GM21529 (cell line): ENCODE data around the gene CORO2B.

Source experiments
- ATAC-seq: cut with Tn5 transposase; IDR thresholded peaks from one replicate; pipeline ENCODE4 v1.9.1; 2021; ENCODE audit not compliant: unreplicated experiment

Gene CORO2B

DNA sequence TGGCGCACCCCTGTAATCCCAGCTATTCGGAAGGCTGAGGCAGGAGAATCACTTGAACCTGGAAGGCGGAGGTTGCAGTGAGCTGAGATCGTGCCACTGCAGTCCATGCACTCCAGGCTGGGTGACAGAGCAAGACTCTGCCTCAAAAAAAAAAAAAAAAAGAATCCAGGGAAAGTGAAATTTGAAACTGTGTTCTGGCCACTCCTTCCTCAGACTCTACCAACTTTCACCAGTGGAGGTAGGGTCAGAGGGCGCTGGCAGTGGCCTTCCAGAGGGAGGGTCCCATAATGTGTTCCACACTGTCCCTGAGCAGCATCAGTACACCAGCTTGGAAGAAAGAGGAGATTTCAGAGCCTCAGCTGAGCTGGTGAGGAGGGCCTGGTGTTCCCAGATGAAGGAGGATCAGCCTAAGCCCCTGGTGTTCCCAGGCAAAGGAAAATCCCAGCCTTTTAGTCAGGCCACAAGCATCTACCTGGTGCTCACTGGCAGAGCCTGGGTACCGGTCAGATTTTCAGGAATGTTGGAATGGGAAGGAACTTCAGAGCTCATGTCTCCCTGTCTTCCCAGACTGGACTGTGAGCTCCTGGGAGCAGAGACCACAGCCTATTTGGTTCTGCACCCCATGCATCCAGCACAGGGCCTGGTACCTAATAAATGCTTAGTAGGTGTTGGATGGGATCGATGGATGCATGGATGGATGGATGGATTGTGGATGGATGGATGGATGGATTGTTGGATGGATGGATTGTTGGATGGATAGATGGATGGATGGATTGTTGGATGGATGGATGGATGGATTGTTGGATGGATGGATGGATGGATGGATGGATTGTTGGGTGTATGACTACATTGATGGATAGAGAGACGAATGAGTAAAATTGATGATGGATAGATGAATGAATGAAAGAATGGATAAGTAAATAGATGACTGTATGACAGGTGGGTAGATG is 117.9 kb downstream of the CORO2B start:
- ATAC-seq, result no peak

DNA sequence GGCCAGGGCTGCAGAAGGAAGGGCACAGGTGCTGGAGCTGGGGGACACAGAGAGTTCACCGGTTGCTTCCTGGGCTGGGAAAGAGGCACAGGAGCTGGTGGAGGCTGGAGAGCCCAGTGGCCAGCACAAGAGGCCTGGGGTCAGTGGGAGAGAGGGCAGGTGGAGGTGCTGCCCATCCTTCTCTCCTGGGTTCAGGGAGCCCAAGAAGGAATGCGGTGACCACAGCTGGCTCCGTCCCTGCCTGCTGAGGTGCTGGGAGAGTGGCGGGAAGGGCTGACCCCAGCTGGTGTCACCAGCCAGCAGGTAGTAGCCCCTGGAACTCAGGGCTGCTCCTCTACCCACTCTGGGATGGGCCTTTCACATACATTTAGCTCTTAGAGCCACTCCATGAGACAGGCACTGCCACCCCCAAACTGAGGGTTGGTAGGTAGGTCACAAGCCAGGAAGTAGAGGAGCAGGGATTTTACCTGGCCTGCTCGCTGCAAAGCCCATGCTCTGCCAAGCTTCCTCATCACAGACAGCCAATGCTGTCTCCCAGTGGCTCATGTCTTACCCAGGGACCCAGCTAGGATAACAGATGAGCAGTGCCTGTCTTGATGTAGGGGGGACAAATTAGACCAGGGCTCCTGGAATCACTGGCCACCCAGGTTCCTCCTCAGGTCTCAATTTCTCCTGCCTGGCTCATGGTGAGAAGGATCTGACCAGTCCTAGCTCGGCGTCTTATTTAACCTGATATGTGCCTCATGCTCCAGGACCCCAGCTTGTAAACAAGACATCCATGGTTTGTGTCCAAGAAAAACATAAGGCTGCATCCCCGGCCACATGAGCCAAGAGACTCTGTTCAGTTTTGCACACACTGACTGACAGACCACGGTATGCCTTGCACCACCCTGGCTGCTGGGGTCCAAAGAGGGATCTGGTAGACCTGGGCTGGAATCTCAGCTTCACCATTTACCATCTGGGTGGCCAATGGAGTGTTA is 119.2 kb downstream of the CORO2B start:
- ATAC-seq, result no peak

DNA sequence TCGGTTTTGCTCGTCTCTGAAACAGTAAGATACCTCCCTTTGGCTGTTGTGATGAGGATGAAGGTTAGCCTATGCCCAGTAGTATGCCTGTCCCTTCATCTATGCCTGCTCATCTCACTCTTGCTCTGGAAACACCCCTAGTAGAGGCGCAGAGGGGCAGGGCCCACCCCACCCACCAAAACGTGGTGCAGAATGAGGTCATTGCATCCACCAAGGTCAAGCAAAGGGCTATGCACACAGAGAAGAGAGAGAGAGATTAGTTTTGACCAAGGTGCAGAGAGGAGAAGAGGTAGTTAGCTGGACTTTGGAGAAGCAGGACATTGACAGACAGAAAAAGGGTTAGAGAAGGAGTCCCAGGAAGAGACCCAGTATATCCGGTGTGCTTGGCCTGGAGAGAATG is 119.9 kb downstream of the CORO2B start:
- no peak for ATAC-seq

DNA sequence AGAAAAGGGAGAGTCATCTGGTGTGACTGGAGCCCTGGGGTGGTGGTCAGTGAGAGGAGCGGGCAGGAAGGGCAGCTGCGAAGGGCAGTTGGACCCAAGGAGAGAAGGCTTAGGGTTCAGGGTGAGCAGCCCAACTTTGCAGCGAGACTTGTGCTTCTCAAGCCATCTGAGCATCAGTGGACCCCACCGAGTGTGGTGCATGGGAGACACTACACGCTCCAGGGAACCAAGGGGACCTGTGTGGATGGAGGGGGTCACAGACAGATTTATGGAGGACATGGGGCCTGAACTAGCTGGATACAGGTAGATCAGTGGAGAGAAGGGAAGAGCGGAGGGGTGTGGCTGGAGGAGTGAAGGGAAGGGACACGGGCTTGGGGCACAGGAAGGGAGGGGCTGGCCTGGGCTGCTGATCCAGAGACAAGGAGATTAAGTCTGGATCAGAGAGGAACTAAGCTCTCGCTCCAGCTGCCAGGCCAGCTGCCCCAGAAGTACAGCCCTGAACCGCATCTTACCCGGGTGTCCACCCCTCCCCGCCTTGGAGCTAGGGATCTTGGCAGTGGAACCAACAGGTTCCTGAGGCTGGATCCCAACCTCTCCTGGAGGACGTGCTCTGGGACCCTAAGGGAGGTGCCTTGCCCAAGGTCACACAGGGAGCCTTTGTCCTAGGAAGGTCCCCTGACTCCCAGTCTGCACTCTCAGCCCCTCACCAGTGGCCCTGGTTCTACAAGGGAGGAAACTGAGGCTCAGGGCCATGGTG is 120.5 kb downstream of the CORO2B start:
- no peak for ATAC-seq

DNA sequence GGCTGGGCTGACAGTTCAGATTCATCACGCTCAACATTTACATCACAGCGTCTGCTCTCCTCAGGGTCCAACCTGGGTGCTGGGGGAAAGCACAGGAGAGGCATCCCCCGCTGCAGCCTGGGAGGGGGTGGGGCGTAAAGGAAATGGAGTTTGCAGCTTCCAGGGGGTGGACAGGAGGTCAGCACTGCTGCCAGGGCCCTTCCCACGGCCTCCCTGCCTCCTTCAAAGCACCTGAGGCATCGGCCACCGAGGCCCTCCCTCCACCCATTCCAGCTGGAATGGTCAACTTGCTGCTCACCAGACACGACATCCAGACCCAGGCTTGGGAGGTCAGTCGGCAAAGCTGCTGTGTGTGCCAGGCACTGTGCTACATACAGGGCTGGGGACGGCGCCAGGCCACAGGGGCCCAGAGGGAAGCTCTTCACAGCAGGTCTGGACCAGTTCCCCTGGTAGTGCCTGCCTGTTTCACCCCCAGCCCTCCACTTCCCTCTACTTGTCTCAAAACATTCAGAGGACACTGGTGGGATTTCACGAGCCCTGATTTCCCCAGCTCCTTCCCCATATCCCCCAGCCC is 121.2 kb downstream of the CORO2B start:
- no peak for ATAC-seq

DNA sequence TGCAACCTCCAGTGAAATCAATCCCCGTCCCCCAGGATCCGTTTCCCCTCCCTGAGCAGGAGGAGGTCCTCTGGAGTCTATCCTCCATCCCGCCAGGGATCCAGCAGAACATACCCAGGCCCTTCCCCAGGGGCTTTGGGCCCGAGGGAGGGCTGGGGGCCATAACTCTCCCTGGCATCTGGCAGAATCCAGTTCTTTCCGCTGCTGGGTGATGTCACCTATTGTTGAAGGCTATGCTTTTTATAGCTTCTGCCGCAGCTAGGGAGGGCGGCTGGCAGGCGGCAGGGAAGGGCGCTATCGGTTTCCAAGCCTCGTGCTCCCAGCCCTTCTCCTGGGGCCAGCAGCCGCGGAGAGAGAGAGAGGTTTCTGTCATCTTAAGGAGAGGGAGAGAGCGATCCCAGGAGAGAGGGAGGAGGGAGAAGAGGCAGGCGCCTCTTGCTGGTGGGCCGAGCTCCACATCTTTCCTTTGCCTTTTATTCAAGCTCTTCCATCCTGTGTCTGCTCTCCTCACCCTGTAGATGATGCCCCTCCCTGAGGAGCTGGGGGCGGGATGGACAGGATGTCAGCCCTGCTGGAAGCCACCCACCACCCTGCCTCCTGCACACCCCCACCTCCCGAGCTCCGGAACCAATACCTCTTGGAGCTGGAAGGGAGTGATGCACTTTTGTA is 121.8 kb downstream of the CORO2B start:
- no peak for ATAC-seq

DNA sequence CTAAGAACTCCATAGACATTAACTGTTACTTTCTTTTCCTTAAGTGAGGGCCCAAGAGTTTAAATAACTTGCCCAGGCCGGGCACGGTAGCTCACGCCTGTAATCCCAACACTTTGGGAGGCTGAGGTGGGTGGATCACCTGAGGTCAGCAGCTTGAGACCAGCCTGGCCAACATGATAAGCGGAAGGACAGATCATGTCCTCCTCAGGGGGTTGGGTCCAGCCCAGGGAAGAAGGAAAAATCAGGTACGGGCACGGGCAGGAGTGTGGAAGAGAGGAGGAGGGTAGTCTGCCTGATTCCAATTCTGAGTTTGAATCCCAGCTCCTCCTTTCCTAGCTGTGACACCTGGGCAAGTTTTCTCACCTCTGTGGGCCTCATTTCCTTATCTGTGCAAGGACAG is 123.1 kb downstream of the CORO2B start:
- no peak for ATAC-seq

DNA sequence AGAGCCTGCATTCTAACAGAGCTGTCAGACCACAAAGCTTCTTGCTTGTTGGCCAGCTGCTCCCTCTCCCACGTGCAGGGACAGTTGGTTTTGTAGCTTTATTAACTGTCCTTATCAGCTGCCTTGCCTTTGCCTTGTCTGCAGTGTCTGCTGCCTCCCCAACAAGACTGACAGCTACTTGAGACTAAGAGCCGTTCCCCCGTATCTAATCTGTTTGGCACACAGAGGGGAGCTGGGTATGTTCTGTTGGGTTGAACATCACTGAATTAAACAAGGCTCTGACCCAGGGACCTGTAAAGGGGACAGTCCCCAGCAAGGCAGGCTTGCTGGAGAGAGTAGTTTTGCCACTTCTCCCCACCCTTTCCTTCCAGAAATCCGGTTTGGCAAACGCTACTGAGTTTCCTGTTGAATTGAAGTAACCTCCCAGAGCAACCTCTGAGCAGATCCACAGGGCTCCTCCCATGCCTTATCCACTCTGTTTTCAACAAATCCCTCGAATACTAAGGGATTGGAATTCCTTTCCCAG is 125.8 kb downstream of the CORO2B start:
- no peak for ATAC-seq

DNA sequence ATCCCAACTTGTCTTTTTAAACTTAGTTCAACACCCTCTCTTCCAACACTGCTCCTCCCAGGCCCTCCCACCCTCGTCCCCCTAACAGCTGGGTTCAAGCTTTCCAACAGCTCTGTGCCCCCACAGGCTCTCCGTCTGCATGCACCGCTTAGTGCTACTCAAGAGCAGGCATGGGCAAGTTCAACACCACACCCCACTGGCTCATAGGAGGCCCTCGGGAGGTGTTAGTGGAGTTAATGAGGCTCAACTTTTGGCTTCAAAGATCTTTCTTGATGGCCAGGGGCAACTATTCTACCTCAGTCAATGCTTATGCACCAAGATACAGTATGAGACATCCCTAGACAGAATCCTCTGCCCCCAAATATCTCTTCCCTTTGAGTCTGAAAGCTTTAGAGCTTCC is 127.5 kb downstream of the CORO2B start:
- no peak for ATAC-seq

DNA sequence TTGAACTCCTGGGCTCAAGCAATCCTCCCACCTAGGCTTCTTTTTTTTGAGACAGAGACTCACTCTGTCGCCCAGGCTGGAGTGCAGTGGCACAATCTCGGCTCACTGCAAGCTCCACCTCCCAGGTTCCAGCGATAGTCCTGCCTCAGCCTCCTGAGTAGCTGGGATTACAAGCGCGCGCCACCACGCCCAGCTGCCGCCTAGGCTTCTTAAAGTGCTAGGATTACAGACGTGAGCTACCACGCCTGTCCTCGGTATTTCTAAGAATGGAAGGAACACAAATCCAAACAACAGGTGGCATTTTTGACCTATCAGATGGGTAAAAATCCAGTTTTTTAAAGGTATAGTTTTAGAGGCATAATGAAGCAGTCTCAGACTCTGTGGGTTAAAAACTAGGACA is 128.1 kb downstream of the CORO2B start:
- no peak for ATAC-seq

DNA sequence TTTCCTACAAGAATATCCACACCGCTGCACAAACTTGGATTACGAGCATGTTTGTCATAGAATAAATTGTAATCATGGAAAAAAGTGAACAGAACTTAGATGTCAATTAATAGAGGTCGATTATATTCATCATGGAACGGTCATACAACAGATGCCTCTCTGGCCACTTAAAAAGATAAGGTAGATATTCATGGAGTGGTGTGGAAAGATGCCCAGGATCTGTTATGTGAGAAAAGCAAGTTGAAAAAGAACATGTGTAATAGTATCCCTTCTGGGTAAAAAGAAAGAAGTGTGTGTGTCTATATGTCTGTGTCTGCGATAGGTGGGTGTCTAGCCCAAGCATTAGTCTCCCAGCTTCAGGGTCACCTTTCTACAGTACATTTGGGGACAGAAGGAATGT is 128.6 kb downstream of the CORO2B start:
- no peak for ATAC-seq

DNA sequence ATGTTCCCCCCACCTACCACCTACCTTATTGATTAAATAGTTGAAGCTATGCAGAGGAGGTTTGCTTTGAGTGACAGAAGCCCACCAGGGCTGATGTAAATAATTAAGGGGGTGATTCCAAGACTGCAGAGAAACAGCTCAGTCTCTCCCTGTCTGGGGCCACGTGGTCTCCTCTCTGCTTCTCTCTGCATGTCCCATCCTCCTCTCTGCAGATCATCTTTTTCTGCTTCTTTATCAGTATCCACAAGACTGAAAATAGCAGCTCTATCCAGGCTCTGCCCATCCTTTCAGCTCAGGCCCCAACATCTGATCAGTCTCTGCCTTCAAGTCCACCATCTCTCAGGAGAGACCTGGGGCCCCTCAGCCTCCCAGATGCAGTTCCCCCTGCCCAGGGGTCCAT is 131.1 kb downstream of the CORO2B start:
- no peak for ATAC-seq

DNA sequence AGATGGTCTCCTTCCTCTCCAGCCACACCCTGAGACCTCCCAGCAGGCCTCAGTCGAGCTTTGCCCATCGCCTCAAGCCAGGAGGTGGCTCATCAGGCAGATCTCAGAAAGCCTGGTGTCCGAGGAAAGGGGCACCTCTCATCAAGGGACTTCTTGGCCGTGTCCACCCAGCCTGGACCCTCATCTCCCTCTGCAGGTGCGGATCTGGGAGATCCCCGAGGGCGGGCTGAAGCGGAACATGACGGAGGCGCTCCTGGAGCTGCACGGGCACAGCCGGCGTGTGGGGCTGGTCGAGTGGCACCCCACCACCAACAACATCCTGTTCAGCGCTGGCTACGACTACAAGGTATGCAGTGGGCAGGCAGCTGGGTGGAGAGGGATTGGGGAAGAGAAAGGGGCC is 131.7 kb downstream of the CORO2B start:
- no peak for ATAC-seq

DNA sequence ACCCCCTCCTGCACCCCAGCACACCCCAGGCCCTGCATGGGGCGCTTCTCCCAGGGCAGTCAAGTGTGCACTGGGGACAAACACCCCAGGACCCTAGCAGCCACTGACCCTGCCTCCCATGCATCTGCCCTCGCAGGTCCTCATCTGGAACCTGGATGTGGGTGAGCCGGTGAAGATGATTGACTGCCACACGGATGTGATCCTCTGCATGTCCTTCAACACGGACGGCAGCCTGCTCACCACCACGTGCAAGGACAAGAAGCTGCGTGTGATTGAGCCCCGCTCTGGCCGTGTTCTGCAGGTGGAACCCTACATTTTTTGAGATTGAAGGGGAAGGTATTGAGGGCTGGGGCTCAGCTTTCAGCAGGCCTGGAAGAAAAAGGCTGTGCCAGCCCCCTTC is 132.6 kb downstream of the CORO2B start:
- no peak for ATAC-seq

DNA sequence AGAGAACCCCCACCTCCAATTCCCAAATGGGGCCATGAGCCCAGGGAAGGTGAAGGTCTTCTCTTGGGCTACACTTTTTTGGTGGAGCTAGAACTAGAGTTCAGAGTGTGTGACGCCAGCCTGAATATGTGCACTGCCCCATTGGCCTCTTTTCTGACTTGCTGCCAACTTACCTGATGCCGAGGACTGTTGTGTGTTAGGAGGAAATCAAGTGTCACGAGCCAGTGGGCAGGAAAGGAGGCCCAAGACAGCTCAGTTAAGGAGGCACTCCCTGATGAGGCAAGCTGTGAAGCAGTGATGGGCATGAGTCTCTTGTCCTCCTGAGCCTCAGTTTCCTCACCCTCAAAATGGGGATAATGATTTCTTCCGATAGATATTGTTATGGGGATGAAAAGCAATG is 134.1 kb downstream of the CORO2B start:
- no peak for ATAC-seq

DNA sequence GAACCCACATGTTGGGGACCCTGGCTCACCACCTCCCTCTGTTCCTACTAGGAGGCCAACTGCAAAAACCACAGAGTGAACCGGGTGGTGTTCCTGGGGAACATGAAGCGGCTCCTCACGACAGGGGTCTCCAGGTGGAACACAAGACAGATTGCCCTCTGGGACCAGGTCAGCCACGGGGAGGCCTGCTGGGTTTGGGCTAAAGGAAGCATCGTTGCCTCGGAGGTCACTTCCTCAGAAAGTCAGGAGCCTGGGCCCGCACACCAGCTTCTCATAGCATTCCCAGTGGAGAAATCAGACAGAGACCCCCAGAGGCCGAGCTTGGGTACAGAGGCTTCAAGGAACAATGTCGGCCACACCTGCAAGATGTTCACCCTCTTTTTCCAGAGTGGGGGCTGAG is 135.1 kb downstream of the CORO2B start:
- ATAC-seq, result no peak

DNA sequence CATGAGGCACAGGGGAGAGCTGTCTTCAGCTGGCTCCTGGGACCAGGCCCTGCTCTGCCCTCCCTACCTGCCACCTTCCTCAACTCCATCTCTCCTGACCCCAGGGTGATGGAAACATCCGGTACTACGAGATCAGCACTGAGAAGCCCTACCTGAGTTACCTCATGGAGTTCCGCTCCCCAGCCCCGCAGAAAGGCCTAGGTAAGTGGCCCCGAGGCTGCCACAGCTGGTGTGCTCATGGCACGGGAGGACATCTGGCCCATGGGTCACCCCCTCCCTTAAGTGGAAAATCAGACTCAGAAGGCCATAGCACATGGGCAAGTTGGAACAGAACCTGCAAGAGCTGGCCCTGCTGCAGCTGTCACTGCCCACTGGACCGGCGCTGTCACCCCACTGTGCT is 136.3 kb downstream of the CORO2B start:
- no peak for ATAC-seq

DNA sequence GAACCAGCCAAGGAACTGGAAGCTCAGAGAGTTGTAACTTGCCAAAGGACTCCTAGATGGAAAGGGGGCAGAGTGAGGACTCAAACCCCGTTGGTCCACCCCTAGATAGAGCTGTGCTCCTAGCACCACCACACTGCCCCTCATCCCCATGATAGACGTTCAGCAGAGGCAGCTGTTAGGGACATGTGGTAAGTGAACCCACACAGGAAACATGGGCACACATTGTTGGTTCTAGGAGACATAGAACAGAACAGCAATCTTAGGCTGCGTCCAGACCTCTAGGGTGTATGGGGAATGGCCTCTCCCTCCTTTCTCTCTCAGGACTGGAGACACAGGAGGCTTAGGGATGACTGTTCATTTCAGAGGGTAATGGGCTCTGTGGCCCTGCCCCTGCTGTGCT is 139.2 kb downstream of the CORO2B start:
- no peak for ATAC-seq

DNA sequence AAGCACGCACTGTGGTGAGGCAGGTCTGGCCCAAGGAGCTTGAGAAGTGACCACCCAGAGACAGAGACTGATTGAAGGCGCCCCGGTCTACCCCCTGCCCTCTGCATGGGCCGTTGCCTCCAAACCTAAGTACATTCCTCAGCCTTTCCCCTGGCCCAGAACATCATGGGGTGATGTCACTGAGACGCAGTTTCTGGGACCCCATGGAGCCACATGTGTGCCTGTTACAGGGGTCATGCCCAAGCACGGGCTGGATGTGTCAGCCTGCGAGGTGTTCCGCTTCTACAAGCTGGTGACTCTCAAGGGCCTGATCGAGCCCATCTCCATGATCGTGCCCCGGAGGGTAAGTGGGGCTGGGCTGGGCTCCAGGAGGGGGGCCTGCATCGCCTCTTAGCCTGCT is 139.7 kb downstream of the CORO2B start:
- ATAC-seq, result no peak

DNA sequence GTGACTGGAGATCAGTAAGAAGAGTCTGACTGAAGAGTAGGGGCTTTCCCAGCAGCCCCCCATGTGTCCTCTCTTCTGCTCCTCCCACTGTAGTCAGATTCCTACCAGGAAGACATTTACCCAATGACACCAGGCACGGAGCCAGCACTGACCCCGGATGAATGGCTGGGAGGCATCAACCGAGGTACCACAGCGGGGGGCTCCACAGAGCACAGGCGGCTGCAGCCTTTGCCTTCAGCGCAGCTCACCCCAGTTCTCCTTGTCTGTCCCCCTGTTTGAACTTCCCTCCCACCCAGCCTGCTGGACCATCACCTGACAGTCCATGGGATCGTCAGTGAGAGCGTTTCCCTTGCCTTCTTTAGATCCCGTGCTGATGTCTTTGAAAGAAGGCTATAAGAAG is 140.3 kb downstream of the CORO2B start:
- ATAC-seq, result no peak
